Stomach (tissue), 4 donors: ENCODE measurements around the gene YPEL3.

Experiments
- CTCF ChIP-seq, 7 experiments: fragments of 450-650 bp in 4 of 7; fragments of 200-600 bp in 3 of 7; sonication (generic) in 3 of 7; IDR thresholded peaks; one replicate each; pipeline ENCODE4 v1.5.1; 2016 to 2019; ENCODE audit warnings: antibody characterized with exemption in 7 of 7, control low read depth in 2 of 7, mild to moderate bottlenecking in 1 of 7
- EP300 ChIP-seq: sonication (generic); formaldehyde crosslinking; IDR thresholded peaks from one replicate; pipeline ENCODE4 v1.6.1; 2017; ENCODE audit warnings: antibody characterized with exemption
- POLR2A ChIP-seq, 4 donors: fragments of 450-650 bp; IDR thresholded peaks; one replicate each; pipeline ENCODE4 v1.6.1; 2016; ENCODE audit warnings: antibody characterized with exemption in 4 of 4, control low read depth in 2 of 4, mild to moderate bottlenecking in 1 of 4, moderate library complexity in 1 of 4
- POLR2AphosphoS5 ChIP-seq, 3 donors: sonication (generic); formaldehyde crosslinking; IDR thresholded peaks; one replicate each; pipeline ENCODE4 v1.6.1; 2016; ENCODE audit warnings: antibody characterized with exemption in 3 of 3

- no peak for TF ChIP-seq CTCF (IDR thresholded peaks at IDR 0.05)
- no peak for TF ChIP-seq EP300
- no peak for TF ChIP-seq POLR2AphosphoS5 (IDR thresholded peaks at IDR 0.05)
- no peak for TF ChIP-seq POLR2A (IDR thresholded peaks at IDR 0.05)
Observed at GRCh38 chr16:30083216-30084055, 12.6 kb downstream of the YPEL3 start.
